ENCODE results near the gene FER. TPM values are rescaled to one million over a fixed set of nuclear protein-coding genes. Genes with fewer than 3 reads are reported as not detected.

The FER gene
- polyA plus RNA-seq, 1 of the 3 experiments (the other 2 are of a cell fraction), result 1.8 TPM

GRCh38 chr5:109196823-109197160 is 449.1 kb downstream of the FER start:
- POLR2A ChIA-PET, result no interaction called here
- Histone ChIP-seq H3K4me3 (ENCODE audit: low read depth in 2 of 2, low read length in 1 of 2) (no peak overlapping the region), H3K4me2 (no peak overlapping the region), H2AFZ (ENCODE audit: low read depth) (no peak overlapping the region), H3K79me2 (ENCODE audit: insufficient read depth) (no peaks in the 10 kb centered on the region), H3K4me1 (ENCODE audit: control insufficient read depth in 1 of 2, insufficient read depth in 2 of 2, low read depth in 1 of 2, low read length in 1 of 2) (peaks cover 0 to 3% of the 10 kb centered on the region in 2 experiments; a peak in 2 of 4 replicates), H3K9ac (no peak overlapping the region), H3K36me3 (replicated peaks in 1 of 2; ENCODE audit: control insufficient read depth in 1 of 2, insufficient read depth in 2 of 2, low read length in 1 of 2) (peaks cover 0 to 8% of the 10 kb centered on the region in 2 experiments), H3K27ac (ENCODE audit: low read depth in 2 of 2, low read length in 1 of 2) (no peak overlapping the region), H3K9me2 (no peaks in the 10 kb centered on the region), H3K9me3 (no peaks in the 10 kb centered on the region), H4K20me1 (ENCODE audit: insufficient read depth) (no peaks in the 10 kb centered on the region), H3F3A (replicated peaks; ENCODE audit: insufficient read depth) (no peaks in the 10 kb centered on the region), H3K27me3 (ENCODE audit: insufficient read depth) (no peaks in the 10 kb centered on the region)
- DNase-seq, result no peak
- 97% methylated on average over 2 of the region's 2 CpGs for WGBS (ENCODE audit: low lambda C conversion rate)
- CTCF ChIA-PET, result no interaction called here
- TF ChIP-seq GATA2 (CRISPR knock-in tag; IDR thresholded peaks at IDR 0.05), result no peak
- no peak for TF ChIP-seq PBX3 (IDR thresholded peaks at IDR 0.05)
- no peak for TF ChIP-seq FOSL2 (IDR thresholded peaks at IDR 0.05; ENCODE audit: borderline replicate concordance, low read depth)
- TF ChIP-seq GABPA (IDR thresholded peaks at IDR 0.05; ENCODE audit: low read depth), result no peak
- TF ChIP-seq FOXM1 (IDR thresholded peaks at IDR 0.05; ENCODE audit: low read depth), result no peak
- no peak for TF ChIP-seq JUND (IDR thresholded peaks at IDR 0.05)
- TF ChIP-seq USF1 (IDR thresholded peaks at IDR 0.05; ENCODE audit: borderline replicate concordance, low read depth), result no peak
- no peak for TF ChIP-seq TAF1 (IDR thresholded peaks at IDR 0.05; ENCODE audit: borderline replicate concordance, low read depth, low read length)
- TF ChIP-seq REST (IDR thresholded peaks at IDR 0.05; ENCODE audit: low read depth, low read length), result no peak
- no peak for TF ChIP-seq RFX5 (IDR thresholded peaks at IDR 0.05; ENCODE audit: low read length)
- no peak for TF ChIP-seq MEF2A (IDR thresholded peaks at IDR 0.05; ENCODE audit: borderline replicate concordance, low read depth)
- no peak for TF ChIP-seq TEAD4 (IDR thresholded peaks at IDR 0.05; ENCODE audit: borderline replicate concordance, insufficient read depth)
- TF ChIP-seq ELF1 (IDR thresholded peaks at IDR 0.05), result no peak
- no peak for TF ChIP-seq NFIC (IDR thresholded peaks at IDR 0.05; ENCODE audit: borderline replicate concordance)
- no peak for TF ChIP-seq EZH2phosphoT487 (IDR thresholded peaks at IDR 0.05; ENCODE audit: borderline replicate concordance, low read depth)
- no peak for TF ChIP-seq ZBTB33 (IDR thresholded peaks at IDR 0.05; ENCODE audit: borderline replicate concordance, low read depth)
